PFSK-1 (cell line): Measurements from ENCODE around the gene ZNF43.

ENCODE experiments used
- POLR2AphosphoS5 ChIP-seq: IDR thresholded peaks from 2 replicates; pipeline ENCODE4 v1.6.1; 2012; ENCODE audit warnings: low read depth, mild to moderate bottlenecking, control low read depth, low read length, moderate library complexity
- SIN3A ChIP-seq: IDR thresholded peaks from 2 replicates; pipeline ENCODE4 v1.6.1; 2012; ENCODE audit warnings: mild to moderate bottlenecking, low read length, moderate library complexity, borderline replicate concordance; ENCODE audit not compliant: insufficient read depth
- TAF1 ChIP-seq: IDR thresholded peaks from 2 replicates; pipeline ENCODE4 v1.6.1; 2012; ENCODE audit warnings: low read length, control low read depth, borderline replicate concordance; ENCODE audit not compliant: insufficient read depth
- TF ChIP-seq, protein P1 (sequence below), 2 experiments: IDR thresholded peaks; 2 replicates each; pipeline versions ENCODE4 v1.6.1 to v1.8.0; 2011 to 2012; ENCODE audit warnings: low read depth in 2 of 2, low read length in 2 of 2, control low read depth in 1 of 2, inconsistent platforms in 1 of 2, mild to moderate bottlenecking in 1 of 2, moderate library complexity in 1 of 2; ENCODE audit not compliant: insufficient read depth in 1 of 2

DNA sequence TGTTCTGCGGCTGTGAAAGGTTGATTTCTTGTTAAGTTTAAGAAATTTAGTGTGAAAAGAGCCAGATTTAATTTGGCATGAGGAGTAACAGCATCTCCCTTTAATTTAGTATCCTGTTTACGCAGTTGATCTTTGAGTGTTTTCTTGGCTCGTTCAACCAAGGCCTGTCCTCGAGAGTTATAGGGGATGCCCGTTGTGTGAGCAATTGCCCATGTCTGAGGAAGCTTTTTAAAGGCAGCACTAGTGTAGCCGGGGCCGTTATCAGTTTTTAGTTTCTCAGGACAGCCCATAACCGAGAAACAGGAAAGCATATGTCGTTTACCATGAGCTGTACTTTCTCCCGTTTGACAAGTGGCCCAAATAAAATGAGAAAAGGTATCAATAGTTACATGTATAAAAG lies 47.5 kb upstream of the ZNF43 start:
- TF ChIP-seq POLR2AphosphoS5 (no peak), TAF1 (no peak), SIN3A (no peak)
- TF ChIP-seq, protein P1, sequence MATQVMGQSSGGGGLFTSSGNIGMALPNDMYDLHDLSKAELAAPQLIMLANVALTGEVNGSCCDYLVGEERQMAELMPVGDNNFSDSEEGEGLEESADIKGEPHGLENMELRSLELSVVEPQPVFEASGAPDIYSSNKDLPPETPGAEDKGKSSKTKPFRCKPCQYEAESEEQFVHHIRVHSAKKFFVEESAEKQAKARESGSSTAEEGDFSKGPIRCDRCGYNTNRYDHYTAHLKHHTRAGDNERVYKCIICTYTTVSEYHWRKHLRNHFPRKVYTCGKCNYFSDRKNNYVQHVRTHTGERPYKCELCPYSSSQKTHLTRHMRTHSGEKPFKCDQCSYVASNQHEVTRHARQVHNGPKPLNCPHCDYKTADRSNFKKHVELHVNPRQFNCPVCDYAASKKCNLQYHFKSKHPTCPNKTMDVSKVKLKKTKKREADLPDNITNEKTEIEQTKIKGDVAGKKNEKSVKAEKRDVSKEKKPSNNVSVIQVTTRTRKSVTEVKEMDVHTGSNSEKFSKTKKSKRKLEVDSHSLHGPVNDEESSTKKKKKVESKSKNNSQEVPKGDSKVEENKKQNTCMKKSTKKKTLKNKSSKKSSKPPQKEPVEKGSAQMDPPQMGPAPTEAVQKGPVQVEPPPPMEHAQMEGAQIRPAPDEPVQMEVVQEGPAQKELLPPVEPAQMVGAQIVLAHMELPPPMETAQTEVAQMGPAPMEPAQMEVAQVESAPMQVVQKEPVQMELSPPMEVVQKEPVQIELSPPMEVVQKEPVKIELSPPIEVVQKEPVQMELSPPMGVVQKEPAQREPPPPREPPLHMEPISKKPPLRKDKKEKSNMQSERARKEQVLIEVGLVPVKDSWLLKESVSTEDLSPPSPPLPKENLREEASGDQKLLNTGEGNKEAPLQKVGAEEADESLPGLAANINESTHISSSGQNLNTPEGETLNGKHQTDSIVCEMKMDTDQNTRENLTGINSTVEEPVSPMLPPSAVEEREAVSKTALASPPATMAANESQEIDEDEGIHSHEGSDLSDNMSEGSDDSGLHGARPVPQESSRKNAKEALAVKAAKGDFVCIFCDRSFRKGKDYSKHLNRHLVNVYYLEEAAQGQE (IDR thresholded peaks at IDR 0.05; ENCODE audit: insufficient read depth in 1 of 2, low read depth in 2 of 2, low read length in 2 of 2): no peak
